SKM-1 treated with dmso at 0.1 percent for 144 hours (cell line): ENCODE results near the gene CRTC2.
"Not testable (repeated sequence)": the region's sequence is repeated elsewhere in the genome, so short reads cannot be mapped to it uniquely, and the experiment has no call there.

Experiments
- DNase-seq: peaks from one replicate; lab custom pipeline; 2025; ENCODE audit not compliant: unreplicated experiment; lab: John Stamatoyannopoulos, UW

Gene CRTC2

GRCh38 chr1:153958111-153958960 is at the start of gene CRTC2:
CRTC2 (minus strand) TSS chr1:153958612; CDS start chr1:153958497, 115 bp downstream.
- DNase-seq, result peak; percentile 100

- no peak for DNase-seq
These were observed 47.7 kb upstream of the CRTC2 start for GRCh38 chr1:154006136-154006535.

GRCh38 chr1:154000420-154000819 is 42.0 kb upstream of the CRTC2 start:
- DNase-seq, result no peak

- not testable (repeated sequence) for DNase-seq
These were observed 38.5 kb upstream of the CRTC2 start for GRCh38 chr1:153996882-153997281.

- DNase-seq, result no peak
These were observed 37.2 kb upstream of the CRTC2 start for GRCh38 chr1:153995640-153996039.

- no peak for DNase-seq
These were observed 36.8 kb upstream of the CRTC2 start for GRCh38 chr1:153995202-153995601.

- DNase-seq, result no peak
These were observed 33.4 kb upstream of the CRTC2 start for GRCh38 chr1:153991806-153992205.

- DNase-seq, result no peak
These were observed 32.8 kb upstream of the CRTC2 start for GRCh38 chr1:153991151-153991630.

GRCh38 chr1:153990468-153991150 is 32.2 kb upstream of the CRTC2 start, which contains the start of gene RPS27:
RPS27 (plus strand) TSS chr1:153990762; CDS start chr1:153990797, 35 bp downstream.
- DNase-seq, result peak; percentile 100

- no peak for DNase-seq
These were observed 29.2 kb upstream of the CRTC2 start for GRCh38 chr1:153987621-153988020.

GRCh38 chr1:153985941-153986761 is 27.7 kb upstream of the CRTC2 start, which contains the start of gene RAB13:
RAB13 (minus strand) TSS chr1:153986339; CDS start chr1:153986236, 103 bp downstream.
- peak; percentile 31 for DNase-seq

GRCh38 chr1:153985341-153985912 is 27.0 kb upstream of the CRTC2 start:
- DNase-seq, result no peak

- no peak for DNase-seq
These were observed 25.9 kb upstream of the CRTC2 start for GRCh38 chr1:153984123-153984894.

- DNase-seq, result not testable (repeated sequence)
These were observed 23.3 kb upstream of the CRTC2 start for GRCh38 chr1:153981735-153982134.

- DNase-seq, result not testable (repeated sequence)
These were observed 20.7 kb upstream of the CRTC2 start for GRCh38 chr1:153979091-153979490.

GRCh38 chr1:153978274-153978909 is 20.0 kb upstream of the CRTC2 start:
- no peak for DNase-seq

- peak; percentile 87 for DNase-seq
These were observed 19.1 kb upstream of the CRTC2 start, which contains the start of gene JTB for GRCh38 chr1:153977250-153978240. JTB (minus strand) TSS chr1:153977674; CDS start chr1:153977252, 422 bp downstream.

GRCh38 chr1:153976819-153977249 is 18.4 kb upstream of the CRTC2 start:
- no peak for DNase-seq
